Fibroblast of skin of back (primary cell): ENCODE results near the gene WDR93.
A peak's percentile ranks its signal among the peaks of the same experiment; 100 is the strongest.

Experiments used
- DNase-seq: peaks from one replicate; pipeline ENCODE4 v3.0.0-alpha.2; 2013

Gene WDR93

DNA sequence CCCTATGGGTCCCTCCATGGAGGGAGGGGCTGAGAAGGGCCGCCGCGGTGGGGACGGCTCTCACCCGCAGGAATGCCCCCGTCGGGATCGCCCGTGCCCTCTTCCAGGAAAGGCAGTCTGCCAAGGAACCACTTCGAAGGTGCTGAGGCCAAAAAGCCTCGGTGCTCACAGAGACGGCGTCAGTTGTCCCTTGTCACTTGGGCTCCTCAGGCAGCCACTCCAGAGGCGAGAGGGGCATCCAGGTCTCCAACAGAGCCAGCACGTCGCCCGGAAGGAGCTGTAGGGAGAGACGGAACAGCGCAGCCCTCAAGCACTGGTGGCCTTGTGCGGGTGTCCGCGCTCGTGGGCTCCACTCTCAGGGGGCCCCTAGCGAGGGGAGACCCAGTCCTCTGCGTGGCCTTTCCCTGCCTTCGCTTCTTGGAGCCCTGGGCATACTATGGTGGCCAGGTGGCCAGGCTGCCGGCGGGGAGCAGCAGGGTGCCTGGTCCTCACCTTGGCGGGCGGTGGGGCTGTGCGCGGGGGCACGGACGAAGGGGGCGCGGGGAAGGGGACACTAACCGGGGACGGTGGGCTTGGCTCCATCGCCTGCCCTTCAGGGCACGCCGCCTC lies 59.4 kb downstream of the WDR93 start:
- DNase-seq, result no peak

DNA sequence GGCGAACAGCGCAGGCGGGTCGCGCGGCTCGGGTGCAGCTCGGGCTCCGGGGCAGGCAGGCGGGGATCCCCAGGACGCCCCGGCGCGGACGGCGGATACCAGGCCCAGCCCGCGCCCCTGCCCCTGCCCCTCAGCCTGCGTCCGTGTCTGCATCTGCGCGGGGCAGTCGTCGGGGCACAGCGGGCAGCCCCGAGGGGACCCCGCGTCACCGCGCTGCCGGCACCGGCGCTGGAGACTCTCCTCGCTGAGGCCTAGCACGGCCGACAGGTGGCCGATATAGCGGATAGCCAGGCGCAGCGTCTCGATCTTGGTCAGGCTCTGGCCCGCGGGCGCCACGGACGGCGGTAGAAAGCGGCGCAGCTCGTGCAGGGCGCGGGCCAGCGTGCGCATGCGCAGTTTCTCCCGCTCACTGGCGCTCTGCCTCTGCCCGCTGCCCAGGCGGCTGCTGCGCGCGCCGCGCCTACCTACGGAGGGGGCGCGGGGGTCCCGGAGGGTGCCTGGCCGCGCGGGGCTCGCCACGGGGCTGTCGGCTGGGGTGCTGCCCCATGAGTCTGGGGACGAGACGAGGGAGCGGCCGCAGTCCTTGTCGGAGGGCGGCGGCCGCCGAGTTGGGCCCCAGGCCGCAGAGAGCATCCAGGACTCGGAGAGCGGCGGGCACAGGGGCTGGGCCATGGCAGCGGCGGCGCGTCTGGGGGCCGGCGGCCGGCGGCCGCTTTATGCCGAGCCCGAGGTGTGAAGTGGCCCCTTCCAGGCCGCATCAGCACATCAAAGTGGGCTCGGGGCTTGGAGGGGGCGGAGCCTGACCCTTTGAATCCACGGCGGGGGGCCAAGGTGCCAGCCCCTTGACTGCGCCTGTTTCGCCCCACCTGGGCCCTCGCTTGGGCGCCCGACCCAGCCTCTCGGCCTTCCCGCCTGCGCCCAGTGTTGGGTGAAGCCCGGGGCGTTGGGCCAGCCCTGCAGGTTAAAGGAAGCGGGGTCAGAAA lies 60.2 kb downstream of the WDR93 start, which contains the start of gene MESP1:
Gene MESP1, minus strand, starts transcription at position 690 of the 983 bp plus-strand sequence. Its CDS starts 18 bp downstream, at position 672.
- peak; percentile 89 for DNase-seq

DNA sequence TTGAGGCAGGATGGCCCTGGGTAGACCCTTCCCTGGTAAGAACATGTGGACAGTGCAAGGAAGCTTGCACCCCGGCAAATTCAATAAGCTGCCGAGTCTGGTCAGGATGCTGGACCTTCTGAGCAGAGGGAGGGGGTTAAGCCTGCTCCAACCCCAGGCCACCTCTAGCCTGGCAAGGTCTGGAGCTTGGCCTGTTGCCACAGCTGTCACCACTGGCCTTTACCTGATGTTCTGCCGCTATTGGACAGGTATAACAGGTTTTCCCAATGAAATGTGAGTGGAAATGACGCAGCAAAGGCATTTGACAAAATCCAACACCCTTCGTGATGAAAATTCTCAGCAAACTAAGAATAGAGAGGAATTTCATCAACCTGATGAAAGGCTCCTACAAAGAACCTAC lies 61.1 kb downstream of the WDR93 start:
- DNase-seq, result no peak

DNA sequence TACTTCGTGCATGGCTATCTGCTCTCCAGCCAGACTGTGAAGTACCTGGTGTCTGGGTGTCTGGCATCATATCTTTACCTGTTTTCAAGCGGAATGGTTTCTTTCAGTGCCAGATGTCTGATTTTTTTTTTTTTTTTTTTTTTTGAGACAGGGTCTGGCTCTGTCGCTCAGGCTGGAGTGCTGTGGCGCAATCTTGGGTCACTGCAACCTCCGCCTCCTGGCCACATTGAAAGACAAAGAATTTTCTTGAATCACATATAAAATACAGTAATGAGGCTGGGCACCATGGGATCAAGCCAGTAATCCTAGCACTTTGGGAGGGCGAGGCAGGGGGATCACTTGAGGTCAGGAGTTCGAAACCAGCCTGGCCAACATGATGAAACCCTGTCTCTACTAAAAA lies 63.2 kb downstream of the WDR93 start:
- DNase-seq, result no peak

DNA sequence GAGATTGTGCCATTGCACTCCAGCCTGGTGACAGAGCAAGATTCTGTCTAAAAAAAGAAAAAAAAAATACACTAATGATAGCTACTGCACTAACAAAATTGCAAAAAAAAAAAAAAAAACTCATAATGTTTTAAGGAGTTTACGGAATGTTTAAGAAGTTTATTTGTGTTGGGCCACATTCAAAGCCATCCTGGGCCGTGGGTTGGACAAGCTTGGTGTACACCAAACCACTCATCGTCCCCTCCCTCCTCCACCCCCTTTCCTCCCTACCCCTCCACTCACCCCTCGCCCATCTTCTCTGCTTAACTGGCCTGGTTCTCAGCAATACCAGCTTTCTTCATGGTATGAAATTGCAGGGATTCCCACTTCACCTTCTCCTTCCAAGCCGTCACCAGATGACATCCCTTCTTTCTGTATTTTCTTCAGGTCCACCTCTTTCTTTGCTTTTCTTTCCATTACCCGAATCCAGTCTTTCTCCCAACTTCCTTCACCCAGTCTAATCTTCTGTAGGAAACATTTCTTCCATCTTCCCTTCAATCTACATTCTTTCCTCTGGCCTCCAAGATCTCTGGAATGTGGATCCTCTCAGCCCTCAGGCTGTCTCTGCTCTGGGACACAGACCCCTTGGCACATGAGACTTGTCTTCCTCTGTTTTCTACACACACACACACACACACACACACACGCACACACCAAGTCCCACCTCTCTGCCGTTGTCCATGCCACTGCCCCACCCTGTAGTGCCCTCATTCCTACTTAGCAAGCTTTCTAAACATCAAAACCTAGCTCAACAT lies 63.9 kb downstream of the WDR93 start:
- peak; percentile 19 for DNase-seq

DNA sequence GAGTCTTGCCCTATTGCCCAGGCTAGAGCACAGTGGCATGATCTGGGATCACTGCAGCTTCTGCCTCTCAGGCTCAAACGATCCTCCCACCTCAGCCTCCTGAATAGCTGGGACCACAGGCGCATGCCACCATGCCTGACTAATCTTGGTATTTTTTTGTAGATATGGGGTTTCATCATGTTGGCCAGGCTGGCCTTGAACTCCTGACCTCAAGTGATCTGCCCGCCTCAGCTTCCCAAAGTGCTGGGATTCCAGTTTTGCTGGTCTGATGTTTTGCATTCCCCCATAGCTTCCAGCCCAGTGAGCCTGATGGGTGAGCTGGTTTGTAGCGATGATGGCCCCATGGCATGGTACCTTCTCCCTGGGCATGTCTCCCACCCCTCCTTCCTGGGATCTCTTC lies 65.1 kb downstream of the WDR93 start:
- no peak for DNase-seq

DNA sequence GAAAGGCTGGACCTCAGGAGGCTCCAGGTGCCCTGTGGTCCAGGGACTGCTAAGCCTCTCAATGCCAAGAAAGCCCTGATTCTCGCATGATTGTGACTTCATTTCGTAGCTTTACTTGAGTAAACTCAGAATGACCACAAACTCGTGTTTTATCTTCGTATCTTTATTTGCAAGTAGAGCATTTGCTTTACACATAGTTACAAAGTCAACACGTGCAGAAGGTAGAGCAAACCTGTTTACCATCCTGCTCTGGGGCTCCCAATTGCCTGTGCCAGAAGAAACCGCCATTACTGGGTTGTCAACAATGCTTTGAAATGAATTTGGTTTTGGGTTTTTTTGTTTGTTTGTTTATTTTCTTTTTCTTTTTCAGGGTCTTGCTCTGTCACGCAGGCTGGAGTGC lies 66.3 kb downstream of the WDR93 start:
- DNase-seq, result no peak

DNA sequence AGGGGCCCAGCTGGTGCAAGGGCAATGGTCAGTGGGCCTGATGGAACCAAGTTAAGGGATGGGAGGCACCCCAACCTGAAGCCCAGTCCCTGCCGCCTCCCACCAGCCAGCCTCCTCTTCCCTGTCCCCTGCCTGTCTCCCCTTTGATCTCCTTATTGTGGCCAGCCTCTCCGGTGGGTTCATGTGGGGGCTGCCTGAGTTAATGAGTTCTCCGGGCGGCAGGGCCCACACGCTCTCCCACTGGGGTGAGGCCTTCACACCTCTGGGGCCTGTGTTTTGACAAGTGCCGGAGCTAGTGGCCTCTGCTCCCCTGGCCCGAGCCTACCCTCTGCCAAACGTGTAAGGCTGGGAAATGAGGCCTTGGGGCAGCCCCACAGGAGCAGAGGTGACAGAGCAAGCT lies 67.7 kb downstream of the WDR93 start:
- no peak for DNase-seq

DNA sequence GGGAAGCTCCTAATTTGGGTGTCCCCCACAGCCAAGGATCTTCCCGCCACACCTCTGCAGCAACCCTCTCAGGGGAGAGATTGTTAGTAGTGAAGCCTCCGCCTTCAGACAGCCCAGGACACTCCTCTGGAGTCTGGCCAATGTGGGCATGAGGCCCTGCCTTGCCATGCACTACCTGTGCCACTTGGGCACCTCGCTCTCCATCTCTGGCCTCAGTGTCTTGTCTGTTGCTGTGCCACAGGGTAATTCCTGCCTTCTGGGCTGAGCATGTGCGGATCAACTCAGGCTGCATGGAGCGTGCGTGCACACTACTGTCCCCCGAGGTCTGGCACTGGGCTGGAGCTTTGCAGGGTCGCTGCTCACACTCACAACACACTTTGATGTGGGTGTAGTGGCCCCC lies 68.4 kb downstream of the WDR93 start:
- DNase-seq, result no peak

DNA sequence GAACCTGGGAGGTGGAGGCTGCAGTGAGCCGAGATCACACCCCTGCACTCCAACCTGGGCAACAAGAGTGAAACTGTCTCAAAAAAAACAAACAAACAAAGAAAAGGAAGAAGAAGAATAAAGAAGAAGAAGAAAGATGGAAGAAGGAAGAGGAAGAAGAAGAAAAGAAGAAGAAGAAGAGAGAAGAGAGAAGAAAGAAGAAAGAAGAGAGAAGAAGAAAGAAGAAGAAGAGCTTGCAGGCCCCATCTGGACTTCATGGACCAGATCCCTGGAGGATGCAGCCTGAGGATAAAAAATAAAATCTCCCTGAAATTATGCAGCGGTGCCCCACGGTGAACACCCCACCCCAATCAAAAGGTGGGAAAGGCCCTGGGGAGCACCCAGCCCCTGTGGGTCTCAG lies 69.2 kb downstream of the WDR93 start:
- DNase-seq, result no peak

DNA sequence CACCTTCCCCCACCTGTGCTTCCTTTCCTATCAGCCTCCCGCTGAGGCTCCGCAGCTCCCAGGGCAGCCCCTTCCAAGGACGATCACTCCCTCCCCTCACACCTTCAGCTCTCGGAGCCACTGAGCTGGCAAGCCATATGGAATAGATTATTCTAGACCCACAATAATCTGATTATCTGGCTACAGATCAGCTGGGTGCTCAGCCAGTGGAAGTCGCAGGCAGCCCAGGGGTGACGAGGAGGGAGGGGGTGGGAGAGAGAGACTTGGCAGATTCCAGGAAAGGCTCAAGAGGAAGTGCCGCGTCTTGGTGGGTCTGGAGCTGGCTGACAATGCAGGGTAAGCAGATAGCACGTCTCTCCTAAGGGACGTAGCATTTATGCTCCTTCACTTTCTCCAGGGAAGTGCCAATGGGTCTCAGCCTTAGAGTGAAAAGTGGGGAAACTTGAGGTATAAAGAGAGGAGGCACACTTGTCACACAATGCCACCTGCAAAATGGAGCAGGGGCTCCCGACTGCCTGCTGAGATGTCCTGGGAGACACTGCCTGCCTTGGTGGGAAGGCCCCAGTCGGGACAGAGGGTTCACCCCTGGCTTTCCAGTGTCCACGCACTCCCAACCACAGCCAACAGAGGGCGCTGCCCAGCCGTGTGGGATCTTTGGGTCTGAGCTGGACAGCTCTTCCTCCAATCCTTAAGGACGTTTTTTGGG lies 69.8 kb downstream of the WDR93 start:
- DNase-seq, result peak; percentile 65

DNA sequence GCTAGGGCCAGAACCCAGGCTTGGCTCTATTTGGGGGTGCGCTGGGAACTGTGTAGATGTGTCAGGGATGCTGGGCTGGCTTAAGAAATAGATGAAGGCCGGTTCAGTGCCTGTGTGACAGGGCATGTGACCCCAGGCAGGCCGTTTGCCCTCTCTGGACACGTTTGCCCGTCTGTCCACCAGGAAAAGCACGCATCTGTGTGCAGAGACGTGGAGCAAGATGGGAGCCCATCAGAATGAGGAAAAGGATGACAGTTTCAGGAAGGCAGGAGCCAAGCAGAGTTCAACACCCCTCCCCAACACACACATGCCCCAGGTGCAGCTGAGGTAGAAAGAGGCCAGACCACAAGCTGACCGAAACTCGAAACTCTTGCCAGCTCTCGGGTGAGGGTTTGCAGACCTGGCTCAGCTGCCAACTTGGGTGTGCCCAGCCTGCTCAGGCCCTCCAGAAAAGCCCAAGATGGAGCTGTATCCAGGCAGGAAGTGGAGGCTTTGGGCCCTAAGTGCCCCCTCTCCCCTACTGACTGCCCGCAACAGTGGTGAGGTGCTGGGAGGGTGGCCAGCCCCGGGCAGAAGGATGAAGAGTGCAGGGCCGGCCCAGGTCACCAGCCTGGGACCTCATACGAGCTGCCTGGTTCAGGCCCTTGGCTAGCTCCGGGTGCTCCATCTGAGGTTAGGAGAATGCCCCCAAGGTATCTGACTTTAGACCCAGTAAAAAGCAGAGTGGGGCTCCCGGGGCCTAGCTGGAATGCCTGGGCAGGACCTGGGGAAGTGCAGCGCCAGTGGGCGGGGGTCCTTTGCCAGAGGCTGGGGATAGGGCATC lies 70.6 kb downstream of the WDR93 start:
- no peak for DNase-seq

DNA sequence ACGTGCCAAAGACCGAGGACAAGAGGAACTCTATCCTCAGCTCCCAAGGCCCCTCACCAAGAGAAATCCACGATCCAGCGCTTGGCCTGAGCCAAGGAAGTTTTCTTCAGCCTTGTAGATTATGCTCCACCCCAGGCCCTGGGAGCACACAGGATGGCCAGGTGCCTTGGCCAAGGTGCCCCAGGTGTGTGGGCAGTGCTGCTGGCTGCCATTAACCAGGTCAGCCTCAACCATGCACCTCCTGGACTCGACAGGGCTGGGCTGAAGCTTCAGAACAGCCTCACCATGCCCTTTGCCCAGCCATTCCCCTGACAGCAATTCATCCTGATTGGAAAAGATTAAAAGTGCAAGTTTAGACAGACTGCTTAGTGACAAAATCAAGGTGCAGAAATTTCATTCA lies 71.3 kb downstream of the WDR93 start:
- DNase-seq, result no peak

DNA sequence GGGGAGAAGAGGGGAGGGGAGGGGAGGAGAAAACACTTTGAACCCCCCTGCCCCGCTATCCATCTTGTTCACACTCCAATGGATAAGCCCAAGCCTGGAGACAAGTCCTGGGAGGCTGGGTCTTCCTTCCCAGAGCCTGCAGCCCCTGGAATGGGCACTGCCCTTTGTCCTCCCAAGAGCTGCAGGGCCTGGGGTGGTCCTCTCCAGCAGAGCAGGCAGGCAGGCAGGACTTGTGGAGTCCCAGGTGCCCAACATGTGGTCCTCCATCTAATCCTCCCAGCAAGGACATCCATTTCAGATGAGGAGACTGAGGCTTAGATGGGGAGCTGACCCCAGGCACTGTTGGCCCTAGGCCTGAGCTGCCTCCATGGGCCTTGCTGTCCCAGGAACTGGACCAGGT lies 75.1 kb downstream of the WDR93 start:
- no peak for DNase-seq

DNA sequence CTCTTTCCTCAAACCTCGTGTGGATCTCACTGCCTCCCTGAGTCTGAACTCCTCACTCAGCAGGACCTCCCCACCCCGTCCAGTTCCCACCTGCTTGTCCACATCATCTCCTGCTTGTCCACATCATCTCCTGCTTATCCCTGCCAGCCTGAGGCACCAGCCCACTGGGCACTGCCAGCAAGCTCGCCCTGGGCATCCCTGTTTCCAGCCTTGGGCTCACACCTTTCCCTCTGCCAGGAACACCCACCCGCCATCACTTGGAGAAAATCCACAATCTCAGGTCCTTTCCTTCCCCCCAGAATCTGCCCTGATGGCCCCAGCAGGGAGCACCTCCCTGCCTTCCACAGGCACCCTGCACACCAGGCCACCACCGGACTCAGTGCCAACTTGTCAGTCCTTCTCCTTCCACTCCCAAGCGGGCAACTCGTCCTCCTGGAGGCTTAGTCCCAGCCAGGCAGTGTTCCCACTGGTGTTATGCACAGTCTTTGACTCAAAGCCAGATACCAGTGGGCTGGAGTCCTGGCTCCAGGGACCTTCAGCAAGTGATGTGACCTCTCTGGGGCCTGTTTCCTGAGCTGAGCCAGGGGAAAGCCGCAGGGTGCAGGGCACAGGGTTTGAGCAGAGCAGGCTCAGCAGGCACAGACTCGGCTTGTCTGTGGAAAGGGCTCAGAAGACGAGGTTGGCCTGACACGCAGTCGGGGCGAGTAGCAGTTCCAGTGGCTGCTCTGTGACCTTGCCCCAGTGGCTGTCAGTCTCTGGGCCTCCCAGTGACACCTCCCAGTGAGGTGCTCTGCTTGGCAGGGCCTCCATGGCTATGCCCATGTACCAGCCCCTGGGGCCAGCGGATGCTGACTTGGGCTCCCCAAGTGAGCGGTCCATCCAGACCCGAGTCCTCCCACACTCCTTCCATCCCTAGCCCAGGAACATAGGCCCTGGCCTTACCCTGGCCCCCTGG lies 76.0 kb downstream of the WDR93 start:
- no peak for DNase-seq

DNA sequence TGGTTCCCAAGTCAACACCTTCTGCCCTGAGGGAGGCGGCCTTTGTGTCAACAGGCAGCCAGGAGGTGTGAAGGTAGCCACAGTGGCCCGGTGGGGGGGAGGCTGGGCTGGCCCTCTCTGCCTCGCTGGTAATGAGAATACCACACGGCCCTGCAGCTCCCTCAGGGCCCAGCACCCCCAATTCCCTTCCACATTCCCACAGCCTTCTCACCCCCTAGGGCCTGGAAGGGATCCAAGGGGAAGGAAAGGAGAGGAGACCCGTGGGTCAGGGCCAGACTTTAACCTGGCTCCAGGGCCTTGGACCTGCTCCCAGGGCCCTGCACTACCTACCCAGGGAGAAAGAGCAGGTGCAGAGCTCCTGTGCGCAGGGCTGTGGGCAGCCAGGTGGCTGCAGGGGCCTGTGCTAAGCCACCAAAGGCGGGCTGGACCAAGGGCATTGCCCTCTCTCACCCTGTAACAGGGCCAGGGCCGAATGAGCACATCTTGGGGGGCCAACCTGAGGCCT lies 76.9 kb downstream of the WDR93 start:
- no peak for DNase-seq

DNA sequence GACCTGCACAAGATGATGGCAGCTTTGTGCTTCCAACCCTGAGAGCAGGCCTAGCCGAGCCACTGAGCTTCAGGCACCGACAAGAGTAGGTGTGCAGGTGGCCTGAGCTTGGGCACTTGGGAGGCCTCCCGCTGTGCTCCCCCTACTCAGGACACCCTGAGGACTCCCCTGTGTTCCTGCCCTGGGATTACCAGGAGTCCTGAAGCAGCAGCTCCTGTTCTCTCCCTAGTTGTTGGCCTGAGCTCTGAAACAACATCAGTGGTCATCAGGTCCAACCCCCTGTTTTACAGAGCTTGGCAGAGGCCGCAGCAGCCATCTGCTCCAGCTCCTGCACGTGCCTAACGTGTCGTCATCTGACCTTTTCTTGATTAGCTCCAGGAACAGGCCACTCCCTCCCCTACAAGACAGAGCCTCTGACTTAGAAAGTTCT lies 77.5 kb downstream of the WDR93 start:
- DNase-seq, result no peak

DNA sequence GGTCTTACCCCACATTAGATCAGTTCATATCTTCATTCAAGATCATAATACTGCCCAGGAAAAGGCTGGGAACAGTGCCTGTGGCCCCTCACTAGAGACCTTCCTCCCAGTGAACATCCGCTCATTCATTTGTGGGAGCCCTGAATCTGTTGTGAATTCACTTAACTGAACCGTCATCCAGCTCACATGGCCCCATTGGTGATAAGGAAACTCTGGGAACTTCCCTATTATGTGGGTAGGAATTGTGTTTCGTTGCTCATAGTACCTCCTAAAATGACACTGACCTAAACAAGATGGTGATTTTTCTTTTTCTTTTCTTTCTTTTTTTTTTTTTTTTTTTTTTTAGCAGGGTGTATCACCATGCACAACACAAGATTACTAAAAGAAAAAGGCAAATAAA lies 78.8 kb downstream of the WDR93 start:
- DNase-seq, result no peak

DNA sequence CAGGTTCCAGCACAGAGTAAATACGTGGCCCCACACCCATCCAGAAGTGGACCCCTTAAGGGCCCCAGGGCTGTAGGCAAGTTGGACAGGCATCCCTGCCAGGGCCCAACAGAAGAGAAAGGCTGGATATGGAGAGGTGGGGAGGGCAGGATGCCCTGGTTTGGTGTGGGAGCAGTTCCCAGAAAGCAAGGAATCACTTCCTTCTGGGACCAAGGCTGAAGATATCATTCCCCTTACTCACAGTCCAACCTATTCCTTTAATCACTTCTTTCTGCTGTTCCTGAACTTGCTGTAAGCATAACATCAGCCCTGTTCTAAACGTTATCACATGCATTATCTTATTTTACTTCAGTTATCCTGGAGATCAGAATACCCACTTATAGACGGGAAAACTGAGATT lies 79.4 kb downstream of the WDR93 start:
- peak; percentile 56 for DNase-seq

DNA sequence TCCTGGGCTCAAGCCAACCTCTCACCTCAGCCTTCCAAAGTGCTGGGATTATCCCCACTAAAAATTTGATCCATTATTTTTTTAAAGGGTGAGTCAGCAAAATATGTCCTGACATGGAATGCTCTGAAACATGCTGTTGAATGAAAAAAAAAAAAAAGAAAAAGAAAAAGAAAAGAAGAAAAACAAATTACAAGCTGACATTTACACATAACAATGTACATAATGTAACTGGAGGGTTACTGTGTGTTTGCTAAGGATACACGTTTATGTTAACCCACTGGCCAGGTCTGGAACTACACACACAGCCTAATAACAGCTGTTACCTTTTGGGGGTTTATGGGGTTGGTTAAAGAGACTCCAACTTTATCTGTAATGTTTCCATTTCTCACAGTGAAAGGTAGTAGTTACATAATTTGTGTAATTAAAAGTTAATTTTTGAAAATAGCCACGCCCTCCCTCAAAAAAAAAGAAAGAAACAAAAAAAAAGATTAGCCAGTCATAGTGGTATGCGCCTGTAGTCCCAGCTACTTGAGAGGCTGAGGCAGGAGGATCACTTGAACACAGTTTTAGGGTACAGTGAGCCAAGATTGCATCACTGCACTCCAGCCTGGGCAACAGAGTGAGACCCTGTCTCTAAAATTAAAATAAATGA lies 82.4 kb downstream of the WDR93 start:
- peak; percentile 75 for DNase-seq
